Psoas muscle (tissue), 8 donors: ENCODE data around the gene ERRFI1. TPM values are rescaled to one million over a fixed set of nuclear protein-coding genes. Genes with fewer than 3 reads are reported as not detected.

ENCODE experiments used
- ATAC-seq, 4 donors: fragments of 200-7000 bp; cut with Tn5 transposase; one replicate each; pipeline ENCODE4 v1.9.1; 2020; ENCODE audit warnings: moderate library complexity in 3 of 4, mild to moderate bottlenecking in 2 of 4
- DNase-seq, 2 donors: peaks; one replicate each; pipeline ENCODE4 v3.0.0-alpha.2; 2020
- H3K27ac ChIP-seq: fragments of 200-600 bp; one replicate; pipeline ENCODE4 v1.8.0; 2022
- H3K27me3 ChIP-seq, 3 donors: fragments of 200-600 bp in 1 of 3; one replicate each; pipeline versions ENCODE4 v1.6.1 to v1.8.0; 2013 to 2022; ENCODE audit warnings: low read length in 2 of 3, mild to moderate bottlenecking in 2 of 3, moderate library complexity in 1 of 3; ENCODE audit not compliant: insufficient read depth in 3 of 3
- H3K36me3 ChIP-seq, 2 donors: fragments of 200-600 bp in 1 of 2; one replicate each; pipeline versions ENCODE4 v1.6.1 to v1.8.0; 2013 to 2022; ENCODE audit warnings: low read depth in 1 of 2, mild to moderate bottlenecking in 1 of 2, moderate library complexity in 1 of 2; ENCODE audit not compliant: insufficient read depth in 1 of 2
- H3K4me1 ChIP-seq: fragments of 200-600 bp; one replicate; pipeline ENCODE4 v1.8.0; 2022
- H3K4me3 ChIP-seq: fragments of 200-600 bp; one replicate; pipeline ENCODE4 v1.8.0; 2022; ENCODE audit warnings: mild to moderate bottlenecking
- H3K9me3 ChIP-seq: fragments of 200-600 bp; one replicate; pipeline ENCODE4 v1.8.0; 2022
- WGBS, 3 donors: extraction: QIAGEN DNeasy Blood & Tissue Kit; methylation state at CpG; one replicate each; pipeline versions ENCODE4 v1.1.6 to v1.1.7; 2013; 5-methylcytosine and 5-hydroxymethylcytosine counted together
- intact Hi-C, 2 donors: fragments of 100-400 bp; cut with DNase I; formaldehyde crosslinking; loops; one replicate each; pipeline versions ENCODE4 v1.11.0 to v1.14.2; 2022
- polyA plus RNA-seq, 3 donors: library from polyadenylated mRNA; stranded (reverse); fragments of 200-250 nt; gene quantifications; one replicate each; pipeline ENCODE4 v1.2.3, GENCODE V29; 2013
- total RNA-seq, 4 donors: library from RNA; stranded (reverse); fragmentation: NEBNext Ultra II Directional in 2 of 4; extraction: Animal tissue kit (Norgen Biotek cat#: 25700) in 2 of 4; gene quantifications; one replicate each; pipeline versions ENCODE4 v1.2.1 to v1.2.4, GENCODE V29; 2021 to 2023
- TF ChIP-seq, protein P1 (sequence below): fragments of 200-600 bp; IDR thresholded peaks from one replicate; pipeline ENCODE4 v1.8.0; 2022; ENCODE audit warnings: antibody characterized with exemption
- donor health status: healthy with polysubstance abuse.
- donor health status: DM: no; HTN: no; CAD: no; lungs with moderate emphysema.
- donor health status: Bipolar disorder and iron deficiency.
- donor health status: healthy.
- donor health status: DM: yes; HTN: yes; CAD: no.
- donor health status: DM: no; HTN: no; CAD: no.
- donor health status: DM: no; HTN: no; CAD: no.
- donor health status: DM: yes; HTN: yes; CAD: no.

ERRFI1 gene
- total and polyA plus RNA-seq, 7 donors: 23.2 to 99.9 (median 63.3) TPM

DNA sequence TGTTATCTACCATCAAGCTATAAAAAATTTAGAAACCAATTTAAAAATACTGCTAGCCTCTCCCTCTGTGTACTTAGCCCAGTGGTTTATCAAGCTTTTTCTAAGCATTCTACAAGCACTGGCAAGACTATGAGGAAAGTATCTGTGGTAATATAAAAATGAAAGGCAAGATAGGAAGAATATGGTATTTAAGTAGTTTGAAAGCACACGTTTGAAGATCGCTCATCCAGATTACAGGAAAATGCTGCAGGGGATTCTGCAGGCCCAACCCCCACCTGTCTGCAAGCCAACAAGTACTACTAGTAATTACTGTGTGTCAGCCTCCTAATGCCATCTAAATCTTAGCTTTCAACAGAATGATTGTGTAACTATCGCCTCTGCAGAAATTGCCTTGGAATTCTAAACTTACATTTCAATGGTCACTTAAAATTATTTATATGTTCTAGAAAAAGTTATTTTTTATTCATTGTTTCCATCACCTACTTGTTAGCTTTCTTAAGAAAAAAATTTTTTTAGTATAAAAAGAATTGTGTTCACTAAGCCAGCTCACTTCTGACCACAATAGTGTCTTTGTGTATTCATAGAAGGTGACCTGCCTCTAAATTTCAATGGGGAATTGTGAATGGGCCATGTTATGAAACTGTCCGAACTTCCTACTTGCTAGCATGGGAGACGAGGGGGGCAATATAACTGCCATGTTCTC is 8.5 kb downstream of the ERRFI1 start:
- Histone ChIP-seq H3K36me3 (peaks cover 2 to 22% of the 10 kb centered on the region in 2 donors), H3K27me3 (no peaks in the 10 kb centered on the region), H3K4me1 (peaks cover 76% of the 10 kb centered on the region), H3K9me3 (no peaks in the 10 kb centered on the region), H3K27ac (peak overlapping the region; percentile 62), H3K4me3 (no peak overlapping the region)
- intact Hi-C loops: loop anchor here (5.0 kb wide), 3 partner anchors 40 to 330 kb away; no protein-coding TSS in a partner anchor
- peak; percentile 39 to 82 (median 70) for ATAC-seq
- peak in 1 of 2 donors; percentile 37 for DNase-seq
- TF ChIP-seq, protein P1, sequence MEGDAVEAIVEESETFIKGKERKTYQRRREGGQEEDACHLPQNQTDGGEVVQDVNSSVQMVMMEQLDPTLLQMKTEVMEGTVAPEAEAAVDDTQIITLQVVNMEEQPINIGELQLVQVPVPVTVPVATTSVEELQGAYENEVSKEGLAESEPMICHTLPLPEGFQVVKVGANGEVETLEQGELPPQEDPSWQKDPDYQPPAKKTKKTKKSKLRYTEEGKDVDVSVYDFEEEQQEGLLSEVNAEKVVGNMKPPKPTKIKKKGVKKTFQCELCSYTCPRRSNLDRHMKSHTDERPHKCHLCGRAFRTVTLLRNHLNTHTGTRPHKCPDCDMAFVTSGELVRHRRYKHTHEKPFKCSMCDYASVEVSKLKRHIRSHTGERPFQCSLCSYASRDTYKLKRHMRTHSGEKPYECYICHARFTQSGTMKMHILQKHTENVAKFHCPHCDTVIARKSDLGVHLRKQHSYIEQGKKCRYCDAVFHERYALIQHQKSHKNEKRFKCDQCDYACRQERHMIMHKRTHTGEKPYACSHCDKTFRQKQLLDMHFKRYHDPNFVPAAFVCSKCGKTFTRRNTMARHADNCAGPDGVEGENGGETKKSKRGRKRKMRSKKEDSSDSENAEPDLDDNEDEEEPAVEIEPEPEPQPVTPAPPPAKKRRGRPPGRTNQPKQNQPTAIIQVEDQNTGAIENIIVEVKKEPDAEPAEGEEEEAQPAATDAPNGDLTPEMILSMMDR: no peak
- WGBS, 3 donors: 16 to 32% (median 26%) methylated on average over 5 of the region's 5 CpGs

DNA sequence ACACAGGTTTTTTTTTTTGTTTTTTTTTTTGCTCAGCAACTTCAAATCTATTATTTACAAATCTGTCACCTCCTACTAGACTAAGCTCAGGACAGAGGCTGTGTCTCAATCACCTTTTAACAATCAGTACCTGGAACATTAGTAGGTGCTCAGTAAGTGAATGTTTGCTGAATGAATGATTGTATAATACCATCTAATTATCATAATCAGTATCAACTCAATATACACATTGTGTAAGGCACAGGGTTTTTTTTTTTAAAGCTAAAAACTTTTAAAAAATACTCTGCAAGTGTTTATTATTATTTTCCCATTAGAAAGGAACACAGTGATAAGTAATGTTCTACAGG is 9.2 kb downstream of the ERRFI1 start:
- Histone ChIP-seq H3K4me3 (no peak overlapping the region), H3K36me3 (peaks cover 2 to 23% of the 10 kb centered on the region in 2 donors), H3K27me3 (no peaks in the 10 kb centered on the region), H3K4me1 (peaks cover 76% of the 10 kb centered on the region), H3K27ac (peak overlapping the region; percentile 62), H3K9me3 (no peaks in the 10 kb centered on the region)
- TF ChIP-seq, protein P1: no peak
- intact Hi-C loops: loop anchor here (5.0 kb wide), 3 partner anchors 40 to 330 kb away; no protein-coding TSS in a partner anchor
- no peak for DNase-seq
- ATAC-seq: no peak

DNA sequence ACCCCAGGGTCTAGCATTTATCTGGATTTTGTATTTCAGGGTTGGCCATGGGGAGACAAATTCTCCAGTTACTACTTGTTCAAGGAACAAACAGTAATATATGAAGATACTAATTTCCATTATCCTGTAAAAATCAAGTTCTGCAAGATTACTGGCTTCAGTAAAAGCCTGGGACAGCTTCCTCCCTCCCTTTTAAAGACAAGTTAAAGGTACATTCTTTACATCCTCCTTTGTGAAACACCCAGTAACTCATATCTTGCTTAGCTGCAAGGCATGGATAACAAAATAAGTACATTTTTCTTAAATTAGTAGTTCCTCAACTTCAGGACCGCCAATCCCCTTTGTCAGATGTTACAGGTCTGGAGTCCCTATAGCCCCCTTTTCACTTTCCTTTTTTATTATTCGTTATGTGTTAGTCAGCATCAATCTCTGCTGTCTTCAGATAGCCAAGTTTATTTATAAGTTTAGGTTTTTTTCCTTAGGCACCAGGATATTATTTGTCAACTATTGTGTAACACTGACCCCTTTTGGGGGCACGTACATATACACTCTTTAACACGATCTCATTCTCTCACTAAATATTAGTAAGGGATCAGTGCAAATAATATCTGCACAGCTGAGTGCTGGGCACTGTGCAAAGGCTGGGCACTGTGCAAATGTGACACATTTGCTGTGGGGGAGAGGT is 9.8 kb downstream of the ERRFI1 start:
- DNase-seq (no peak), ATAC-seq (peak in 1 of 4 donors; percentile 13)
- H3K4me1 ChIP-seq: peaks cover 75% of the 10 kb centered on the region
- intact Hi-C loops: loop anchor here (5.0 kb wide), 3 partner anchors 39 to 331 kb away; no protein-coding TSS in a partner anchor
- WGBS, 3 donors: 26 to 44% (median 36%) methylated on average over 4 of the region's 4 CpGs
- peak overlapping the region; percentile 62 for H3K27ac ChIP-seq
- H3K4me3 ChIP-seq: no peak overlapping the region
- TF ChIP-seq, protein P1: no peak
- no peaks in the 10 kb centered on the region for H3K27me3 ChIP-seq
- peaks cover 2 to 23% of the 10 kb centered on the region in 2 donors for H3K36me3 ChIP-seq
- H3K9me3 ChIP-seq: no peaks in the 10 kb centered on the region

DNA sequence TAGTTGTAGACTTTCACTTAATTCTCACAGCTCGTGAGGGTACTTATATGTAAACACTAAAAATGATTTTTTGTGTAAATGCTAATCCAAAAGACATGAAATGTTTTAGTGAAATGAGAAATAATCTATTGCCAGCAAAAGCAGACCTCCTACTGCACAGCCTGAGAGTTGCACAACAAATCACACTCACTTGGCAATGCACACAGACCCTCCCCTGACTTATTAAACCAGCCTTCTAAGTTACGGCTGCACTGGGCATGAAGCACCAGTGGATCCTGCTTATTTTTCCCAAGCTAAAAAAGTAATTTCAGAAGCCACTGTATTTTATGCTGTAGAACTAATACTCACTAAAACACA is 10.3 kb downstream of the ERRFI1 start:
- DNase-seq (no peak), ATAC-seq (peak in 1 of 4 donors; percentile 42)
- 25 to 58% (median 42%) methylated on average over 2 of the region's 2 CpGs for WGBS, 3 donors
- TF ChIP-seq, protein P1: no peak
- no peaks in the 10 kb centered on the region for H3K27me3 ChIP-seq
- peaks cover 2 to 23% of the 10 kb centered on the region in 2 donors for H3K36me3 ChIP-seq
- H3K27ac ChIP-seq: peak overlapping the region; percentile 62
- intact Hi-C loops: loop anchor here (5.0 kb wide), 3 partner anchors 38 to 332 kb away; no protein-coding TSS in a partner anchor
- no peaks in the 10 kb centered on the region for H3K9me3 ChIP-seq
- peak overlapping the region; percentile 1 for H3K4me3 ChIP-seq
- peaks cover 77% of the 10 kb centered on the region for H3K4me1 ChIP-seq
